Measurements from ENCODE around the gene PASK.

The PASK gene

DNA sequence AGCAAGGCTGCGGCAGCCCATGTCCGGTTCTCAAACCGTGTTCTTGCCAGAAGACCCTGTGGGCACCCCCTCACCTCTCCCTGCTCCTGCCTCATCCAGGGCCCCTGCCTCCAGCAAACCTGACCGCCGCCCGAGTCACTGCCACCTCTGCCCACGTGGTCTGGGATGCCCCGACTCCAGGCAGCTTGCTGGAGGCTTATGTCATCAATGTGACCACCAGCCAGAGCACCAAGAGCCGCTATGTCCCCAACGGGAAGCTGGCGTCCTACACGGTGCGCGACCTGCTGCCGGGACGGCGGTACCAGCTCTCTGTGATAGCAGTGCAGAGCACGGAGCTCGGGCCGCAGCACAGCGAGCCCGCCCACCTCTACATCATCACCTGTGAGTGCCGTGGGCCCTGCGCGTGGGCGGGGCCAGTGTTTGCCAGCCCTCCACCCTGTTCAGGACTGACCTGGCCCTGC lies 79.4 kb downstream of the PASK start:
- DNase-seq (ENCODE audit: low read depth, low spot score) = no peak
- H3K4me3 ChIP-seq (ENCODE audit: low read depth, low read length) = no peak overlapping the region
- TF ChIP-seq, protein P1, sequence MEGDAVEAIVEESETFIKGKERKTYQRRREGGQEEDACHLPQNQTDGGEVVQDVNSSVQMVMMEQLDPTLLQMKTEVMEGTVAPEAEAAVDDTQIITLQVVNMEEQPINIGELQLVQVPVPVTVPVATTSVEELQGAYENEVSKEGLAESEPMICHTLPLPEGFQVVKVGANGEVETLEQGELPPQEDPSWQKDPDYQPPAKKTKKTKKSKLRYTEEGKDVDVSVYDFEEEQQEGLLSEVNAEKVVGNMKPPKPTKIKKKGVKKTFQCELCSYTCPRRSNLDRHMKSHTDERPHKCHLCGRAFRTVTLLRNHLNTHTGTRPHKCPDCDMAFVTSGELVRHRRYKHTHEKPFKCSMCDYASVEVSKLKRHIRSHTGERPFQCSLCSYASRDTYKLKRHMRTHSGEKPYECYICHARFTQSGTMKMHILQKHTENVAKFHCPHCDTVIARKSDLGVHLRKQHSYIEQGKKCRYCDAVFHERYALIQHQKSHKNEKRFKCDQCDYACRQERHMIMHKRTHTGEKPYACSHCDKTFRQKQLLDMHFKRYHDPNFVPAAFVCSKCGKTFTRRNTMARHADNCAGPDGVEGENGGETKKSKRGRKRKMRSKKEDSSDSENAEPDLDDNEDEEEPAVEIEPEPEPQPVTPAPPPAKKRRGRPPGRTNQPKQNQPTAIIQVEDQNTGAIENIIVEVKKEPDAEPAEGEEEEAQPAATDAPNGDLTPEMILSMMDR (IDR thresholded peaks at IDR 0.05; ENCODE audit: low read depth, low read length) = no peak
- in situ Hi-C loops (cut with HindIII; ENCODE audit: low sequenced_read_pairs) = no loop called here

DNA sequence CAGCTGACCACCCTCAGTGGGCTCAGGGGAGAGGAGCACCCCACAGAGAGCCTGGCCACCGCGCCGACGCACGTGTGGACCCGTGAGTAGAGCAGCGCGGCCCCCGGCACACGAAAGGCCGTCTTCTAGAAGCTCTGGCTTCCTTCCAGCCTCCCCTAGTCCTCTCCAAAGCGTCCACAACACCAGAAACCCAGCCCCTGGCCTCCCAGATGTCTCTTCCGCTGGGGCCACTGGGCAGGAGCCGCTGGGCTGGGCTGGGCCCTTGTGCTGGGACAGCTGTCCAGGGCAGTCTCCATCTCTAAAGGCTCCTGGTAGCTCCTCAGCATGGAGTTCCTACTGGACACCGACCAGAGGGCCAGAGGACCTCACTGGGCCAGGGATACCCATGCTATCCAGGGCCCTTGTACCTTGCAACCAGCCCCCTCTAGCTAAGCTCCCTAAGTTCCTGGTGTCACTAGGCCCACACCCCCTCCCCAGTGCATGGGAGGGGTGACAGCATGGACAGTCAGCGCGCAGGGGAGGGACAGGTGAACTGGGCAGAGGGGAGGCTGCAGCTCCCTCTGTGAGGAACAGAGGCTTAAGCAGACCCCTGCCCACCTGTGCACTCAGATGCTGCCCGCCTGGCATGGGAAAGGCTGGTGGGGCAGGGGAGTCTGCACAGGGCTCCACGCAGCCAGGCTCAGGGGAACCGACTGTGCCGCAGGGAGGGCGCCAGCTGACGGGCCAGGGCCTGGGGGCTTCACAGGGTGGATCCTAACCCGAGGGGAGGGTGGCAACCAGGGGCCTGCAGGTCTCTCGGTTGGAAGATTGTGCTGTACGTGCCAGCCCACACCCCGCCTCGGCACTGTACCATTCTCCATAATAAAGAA lies 80.1 kb downstream of the PASK start:
- DNase-seq (ENCODE audit: low read depth, low spot score) = no peak
- in situ Hi-C loops (cut with HindIII; ENCODE audit: low sequenced_read_pairs) = no loop called here
- TF ChIP-seq, protein P1 (IDR thresholded peaks at IDR 0.05; ENCODE audit: low read depth, low read length) = no peak
- H3K4me3 ChIP-seq (ENCODE audit: low read depth, low read length) = no peak overlapping the region

DNA sequence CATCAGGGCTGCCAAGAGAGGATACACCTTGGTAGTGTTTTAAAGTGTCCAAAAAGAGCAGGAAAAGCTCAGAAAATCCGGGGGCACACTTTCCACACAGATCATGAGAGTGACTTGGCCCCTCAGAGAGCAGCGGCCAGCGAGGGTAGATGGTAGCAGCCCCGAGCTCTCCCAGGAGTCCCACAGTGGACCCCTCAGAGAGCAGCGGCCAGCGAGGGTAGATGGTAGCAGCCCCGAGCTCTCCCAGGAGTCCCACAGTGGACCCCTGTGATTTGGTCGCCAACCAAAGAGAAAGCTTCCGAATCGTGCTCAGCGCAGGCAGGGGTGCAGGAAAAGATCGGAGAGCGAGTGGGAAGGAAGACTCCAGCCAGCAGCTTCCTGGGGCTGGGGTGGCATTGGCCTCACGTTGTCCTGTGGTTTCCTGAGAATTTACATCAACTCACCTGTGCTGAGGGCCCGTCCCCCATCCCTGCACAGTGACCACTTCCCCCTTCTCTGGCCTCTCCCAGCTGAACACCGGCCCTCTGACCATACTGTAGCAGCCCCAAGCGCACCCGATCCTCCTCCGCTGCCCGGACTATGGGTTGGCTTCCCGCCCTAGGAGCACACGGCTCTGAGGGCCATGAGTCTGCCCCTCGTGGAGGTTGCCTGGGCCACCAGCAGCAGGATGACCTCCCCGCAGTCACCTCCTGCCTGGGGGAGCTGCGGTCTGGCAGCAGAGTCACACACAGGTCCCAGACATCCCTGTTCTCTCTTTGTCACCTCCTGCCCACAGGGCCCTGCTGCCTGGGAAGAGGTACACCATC lies 80.9 kb downstream of the PASK start:
- no peak for DNase-seq (ENCODE audit: low read depth, low spot score)
- H3K4me3 ChIP-seq (ENCODE audit: low read depth, low read length) = no peak overlapping the region
- in situ Hi-C loops (cut with HindIII; ENCODE audit: low sequenced_read_pairs) = no loop called here
- TF ChIP-seq, protein P1 (IDR thresholded peaks at IDR 0.05; ENCODE audit: low read depth, low read length) = no peak

DNA sequence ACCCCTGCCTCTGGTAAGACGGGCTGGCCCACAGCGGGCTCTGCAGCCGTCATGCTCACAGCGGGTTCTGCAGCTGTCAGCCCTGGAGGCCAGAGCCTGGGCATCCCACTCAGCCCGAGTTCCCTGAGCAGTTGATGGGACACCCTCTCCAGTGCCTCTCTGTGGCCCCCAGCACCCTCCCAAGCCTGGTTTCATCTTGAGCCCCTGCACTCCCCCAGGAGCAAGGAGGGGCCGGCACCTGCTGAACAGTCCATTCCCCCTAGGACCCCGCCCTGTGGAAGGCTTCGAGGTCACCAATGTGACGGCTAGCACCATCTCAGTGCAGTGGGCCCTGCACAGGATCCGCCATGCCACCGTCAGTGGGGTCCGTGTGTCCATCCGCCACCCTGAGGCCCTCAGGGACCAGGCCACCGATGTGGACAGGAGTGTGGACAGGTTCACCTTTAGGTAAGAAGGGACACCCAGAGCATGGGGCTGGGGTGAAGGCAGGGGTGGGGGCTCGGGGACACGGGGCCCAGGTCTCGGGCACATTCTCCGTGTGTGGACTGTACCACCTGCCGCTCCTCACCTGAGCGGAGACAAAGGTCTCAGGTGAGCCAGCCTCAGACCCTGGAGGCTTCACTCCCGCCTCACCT lies 81.7 kb downstream of the PASK start:
- TF ChIP-seq, protein P1 (IDR thresholded peaks at IDR 0.05; ENCODE audit: low read depth, low read length) = no peak
- no peak for DNase-seq (ENCODE audit: low read depth, low spot score)
- no peak overlapping the region for H3K4me3 ChIP-seq (ENCODE audit: low read depth, low read length)
- in situ Hi-C loops (cut with HindIII; ENCODE audit: low sequenced_read_pairs) = no loop called here

DNA sequence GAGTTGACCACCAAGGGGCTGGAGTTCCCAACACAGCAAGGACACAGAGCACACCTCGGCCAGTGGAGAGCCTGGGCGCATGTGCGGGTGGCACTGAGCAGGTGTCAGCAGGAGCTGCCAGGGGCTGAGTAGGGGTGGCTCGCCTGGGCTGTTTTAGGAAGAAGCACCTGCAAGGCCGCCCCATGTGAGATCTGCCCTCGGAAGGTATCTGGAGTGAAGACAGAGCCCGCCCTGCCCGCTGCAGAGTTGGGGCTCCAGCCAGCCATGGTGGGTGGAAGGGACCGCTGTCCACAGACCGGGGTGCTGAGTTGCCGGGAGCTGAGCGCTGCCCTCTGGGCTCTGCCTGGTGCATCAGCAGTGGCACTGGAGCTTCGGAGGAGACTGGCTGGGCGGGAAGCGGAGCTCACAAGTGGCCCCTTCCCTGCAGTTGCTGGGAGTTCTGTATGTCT lies 82.4 kb downstream of the PASK start:
- in situ Hi-C loops (cut with HindIII; ENCODE audit: low sequenced_read_pairs) = no loop called here
- H3K4me3 ChIP-seq (ENCODE audit: low read depth, low read length) = no peak overlapping the region
- no peak for DNase-seq (ENCODE audit: low read depth, low spot score)
- TF ChIP-seq, protein P1 (IDR thresholded peaks at IDR 0.05; ENCODE audit: low read depth, low read length) = peak; percentile 22

DNA sequence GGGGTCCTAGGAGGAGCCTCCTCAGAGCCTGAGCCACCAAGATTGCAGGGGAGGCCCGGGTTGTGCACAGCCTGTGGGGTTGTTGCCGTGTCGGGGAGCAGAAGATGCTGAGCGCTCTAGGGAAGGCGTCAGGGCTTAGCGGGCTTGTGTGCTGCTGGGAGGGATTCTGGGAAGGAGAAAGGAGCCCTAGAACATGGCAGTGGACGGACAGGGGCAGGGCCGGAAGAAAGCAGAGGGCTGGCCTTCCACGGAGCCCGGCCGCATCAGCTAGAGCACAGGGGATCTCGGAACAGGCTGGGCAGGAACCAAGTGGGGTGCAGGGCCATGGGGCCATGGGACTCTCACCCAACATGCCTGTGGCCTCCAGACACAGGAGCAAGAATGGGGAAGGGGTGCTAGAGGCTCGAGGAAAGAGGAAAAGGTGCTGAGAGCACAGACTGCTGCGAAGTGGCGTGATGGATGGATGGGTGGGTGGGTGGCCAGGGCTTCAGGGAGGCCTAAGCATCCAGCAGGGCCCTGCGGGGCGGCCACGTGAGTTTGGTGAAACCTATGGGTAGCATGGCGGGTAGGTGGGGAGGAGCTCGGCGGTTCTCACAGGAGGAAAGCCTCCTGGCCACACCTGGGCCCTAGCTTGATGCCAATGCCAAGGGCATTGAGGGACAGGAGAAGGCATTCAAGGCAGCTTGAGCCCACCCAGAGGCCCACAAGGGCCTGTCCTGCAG lies 82.9 kb downstream of the PASK start:
- no peak for DNase-seq (ENCODE audit: low read depth, low spot score)
- in situ Hi-C loops (cut with HindIII; ENCODE audit: low sequenced_read_pairs) = no loop called here
- TF ChIP-seq, protein P1 (IDR thresholded peaks at IDR 0.05; ENCODE audit: low read depth, low read length) = no peak
- no peak overlapping the region for H3K4me3 ChIP-seq (ENCODE audit: low read depth, low read length)

Measured in astrocyte of the spinal cord (primary cell).